Stimulated activated effector memory CD8-positive, alpha-beta T cell treated with anti-CD3 and anti-CD28 coated beads, Interleukin-12 subunit alpha, Interleukin-12 subunit beta, amount 100 ng/mL, for 72 hours (primary cell): ENCODE measurements around the gene IFT74.
A peak's percentile ranks its signal among the peaks of the same experiment; 100 is the strongest.

ENCODE experiments used
- ATAC-seq: fragments of 150-1000 bp; cut with Tn5 transposase; 2 replicates; pipeline ENCODE4 v1.10.0; 2021
- DNase-seq, 2 donors: peaks; one replicate each; pipeline ENCODE4 v3.0.0; 2021 to 2022; ENCODE audit warnings: low spot score in 2 of 2
- H3K27ac Mint-ChIP-seq: one replicate; pipeline ENCODE4 v1.8.0; 2022; ENCODE audit warnings: mild to moderate bottlenecking, mixed read lengths
- H3K36me3 Mint-ChIP-seq: one replicate; pipeline ENCODE4 v1.8.0; 2022; ENCODE audit warnings: mild to moderate bottlenecking, mixed read lengths
- H3K4me1 Mint-ChIP-seq: one replicate; pipeline ENCODE4 v1.8.0; 2022; ENCODE audit warnings: mixed read lengths
- H3K4me3 Mint-ChIP-seq: one replicate; pipeline ENCODE4 v1.8.0; 2022; ENCODE audit warnings: mild to moderate bottlenecking, mixed read lengths
- H3K9me3 Mint-ChIP-seq: one replicate; pipeline ENCODE4 v1.8.0; 2022; ENCODE audit warnings: mixed read lengths

IFT74 gene

DNA sequence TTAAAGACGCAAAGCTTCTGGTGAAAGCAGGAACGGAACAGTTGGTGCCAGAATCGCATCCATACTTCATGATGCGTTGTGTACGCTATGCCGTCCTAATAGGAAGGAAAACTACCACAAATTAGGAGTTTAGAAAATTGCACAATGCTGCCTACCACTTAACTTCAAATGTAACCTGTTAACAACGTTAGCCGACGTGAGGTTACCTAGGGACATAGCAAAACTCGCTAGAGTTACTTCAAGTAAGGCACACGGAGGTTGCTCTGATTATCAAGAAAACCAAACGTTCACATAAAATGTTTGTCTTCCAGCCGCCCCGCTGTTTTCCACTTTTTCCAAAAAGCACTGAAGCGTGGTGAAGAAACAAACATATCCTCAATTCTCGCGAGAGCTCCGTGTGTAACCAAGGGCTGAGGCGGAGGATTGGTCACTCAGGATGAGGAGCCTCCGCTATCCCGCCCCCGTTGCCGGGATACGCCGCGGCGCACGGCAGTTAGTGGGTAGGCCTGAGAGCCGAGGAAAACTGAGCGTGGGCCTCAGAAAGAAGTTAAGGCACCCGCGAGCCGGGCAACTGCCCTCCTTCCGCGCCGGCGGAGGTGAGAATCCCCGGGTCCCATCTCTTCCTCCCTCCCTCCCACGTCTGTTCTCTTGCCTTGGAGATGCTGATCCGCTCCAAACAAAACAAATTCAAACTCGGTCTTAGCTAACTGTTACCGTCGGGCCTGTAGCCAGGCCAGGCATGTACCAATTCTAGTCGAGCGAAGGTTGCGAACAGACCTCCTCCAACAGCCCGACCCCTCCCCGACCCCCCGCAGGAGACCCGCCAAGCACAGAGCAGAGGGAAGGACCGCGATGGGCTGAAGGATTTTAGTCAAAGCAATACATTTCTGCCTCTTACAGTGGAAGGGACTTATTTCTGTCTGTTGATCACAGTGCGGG, at the start of gene IFT74:
Gene IFT74 (plus strand): TSS at position 492 of the 939 bp plus-strand sequence. CDS start 5,556 bp downstream, outside the sequence.
- peak; percentile 77 to 93 for DNase-seq
- Mint-ChIP-seq H3K4me1 (peaks cover 28% of the 10 kb centered on the region), H3K9me3 (no peaks in the 10 kb centered on the region), H3K27ac (peak within 1 kb of the TSS; percentile 94), H3K4me3 (peak within 1 kb of the TSS; percentile 79), H3K36me3 (no peaks in the 10 kb centered on the region)
- peak; percentile 100 for ATAC-seq

- Mint-ChIP-seq H3K4me3 (no peak overlapping the region), H3K4me1 (no peaks in the 10 kb centered on the region), H3K27ac (no peak overlapping the region), H3K9me3 (no peaks in the 10 kb centered on the region), H3K36me3 (peaks cover 100% of the 10 kb centered on the region)
- ATAC-seq (no peak), DNase-seq (no peak)
Observed at GRCh38 chr9:26913138-26913668, 43.0 kb upstream of the IFT74 start.

DNA sequence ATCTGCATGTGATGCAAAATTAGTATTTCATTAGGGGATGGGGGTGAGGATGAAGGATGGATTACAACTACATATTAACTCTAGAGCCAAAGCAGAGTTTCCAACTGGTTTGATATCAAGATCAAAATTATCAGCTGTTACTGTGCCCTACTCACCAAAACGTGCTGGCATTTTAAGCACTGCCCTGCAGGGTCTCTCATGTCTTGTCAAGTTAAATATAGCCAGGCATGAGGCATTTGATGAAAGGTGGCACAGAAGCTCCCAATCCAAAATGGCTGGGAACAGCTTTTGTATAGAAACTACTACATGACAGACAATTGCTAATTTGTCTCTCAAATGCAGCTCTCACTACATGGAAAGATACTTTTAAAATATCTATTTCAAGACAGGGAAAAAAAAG, 36.5 kb upstream of the IFT74 start:
- Mint-ChIP-seq H3K27ac (no peak overlapping the region), H3K4me3 (no peak overlapping the region), H3K4me1 (no peaks in the 10 kb centered on the region), H3K9me3 (no peaks in the 10 kb centered on the region), H3K36me3 (peaks cover 100% of the 10 kb centered on the region)
- ATAC-seq (no peak), DNase-seq (no peak)

DNA sequence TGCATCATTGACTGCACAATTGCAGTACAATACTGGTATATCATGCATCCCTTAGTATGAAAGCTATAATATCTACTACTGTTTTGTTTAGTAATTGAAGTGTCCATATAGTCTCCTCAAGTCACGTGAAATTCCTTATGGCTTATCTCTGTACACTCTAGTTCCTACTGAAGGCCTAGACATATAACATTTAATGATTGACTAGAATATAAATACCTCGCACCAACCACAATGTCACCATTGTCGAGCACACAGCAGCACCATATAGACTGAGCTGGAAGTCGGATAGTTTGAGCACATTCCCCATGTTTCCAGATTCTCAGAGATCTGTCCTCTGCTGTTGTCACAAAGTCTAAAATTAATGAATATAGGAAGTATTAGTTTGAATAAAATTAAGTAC, 30.6 kb upstream of the IFT74 start:
- DNase-seq (no peak), ATAC-seq (no peak)
- no peak overlapping the region for H3K27ac Mint-ChIP-seq
- no peak overlapping the region for H3K4me3 Mint-ChIP-seq
- H3K9me3 Mint-ChIP-seq = no peaks in the 10 kb centered on the region
- peaks cover 100% of the 10 kb centered on the region for H3K36me3 Mint-ChIP-seq
- no peaks in the 10 kb centered on the region for H3K4me1 Mint-ChIP-seq

DNA sequence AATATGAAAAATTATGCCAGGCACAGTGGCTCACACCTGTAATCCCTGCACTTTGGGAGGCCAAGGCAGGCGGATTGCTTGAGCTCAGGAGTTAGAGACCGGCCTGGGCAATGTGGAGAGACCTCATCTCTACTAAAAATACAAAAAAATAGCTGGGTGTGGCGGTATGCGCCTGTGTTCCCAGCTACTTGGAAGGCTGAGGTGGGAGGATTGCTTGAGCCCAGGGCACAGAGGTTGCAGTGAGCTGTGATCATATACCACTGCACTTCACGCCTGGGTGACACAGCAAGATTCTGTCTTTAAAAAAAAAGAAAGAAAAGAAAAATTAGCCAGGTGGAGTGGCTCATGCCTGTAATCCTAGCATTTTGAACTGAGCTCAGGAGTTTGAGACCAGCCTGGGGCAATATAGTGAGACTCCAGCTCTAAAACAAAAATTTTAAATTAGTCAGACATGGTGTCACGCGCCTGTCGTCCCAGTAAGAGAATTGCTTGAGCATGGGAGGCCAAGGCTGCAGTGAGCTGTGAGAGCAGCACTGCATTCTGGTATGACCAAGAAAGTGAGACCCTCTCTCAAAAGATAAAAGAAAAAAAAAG, 27.2 kb upstream of the IFT74 start:
- peaks cover 6% of the 10 kb centered on the region for H3K4me1 Mint-ChIP-seq
- no peak overlapping the region for H3K27ac Mint-ChIP-seq
- ATAC-seq (no peak), DNase-seq (no peak)
- no peaks in the 10 kb centered on the region for H3K9me3 Mint-ChIP-seq
- peaks cover 97% of the 10 kb centered on the region for H3K36me3 Mint-ChIP-seq
- no peak overlapping the region for H3K4me3 Mint-ChIP-seq

DNA sequence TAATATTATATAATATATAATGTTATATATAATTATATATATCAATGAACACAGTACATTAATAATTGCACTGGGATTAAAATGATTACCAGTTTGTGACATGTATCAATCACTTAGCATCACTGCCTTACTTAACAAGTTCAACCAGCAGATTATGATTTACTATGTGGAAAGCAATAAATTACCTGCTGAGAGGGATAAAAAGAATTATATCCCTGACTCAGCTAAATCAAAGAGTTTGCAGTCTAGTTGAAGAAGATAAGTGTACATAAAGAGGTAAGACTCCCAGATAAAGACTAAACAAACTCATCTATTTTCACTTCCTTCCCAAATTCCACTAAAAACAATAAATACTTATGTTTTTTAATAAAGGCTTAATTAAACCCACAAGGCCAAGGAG, 20.4 kb upstream of the IFT74 start:
- Mint-ChIP-seq H3K9me3 (peaks cover 10% of the 10 kb centered on the region), H3K4me3 (no peak overlapping the region), H3K4me1 (peaks cover 44% of the 10 kb centered on the region)

GRCh38 chr9:26937816-26938371, 18.3 kb upstream of the IFT74 start:
- Mint-ChIP-seq H3K27ac (peak overlapping the region; percentile 76), H3K36me3 (peaks cover 55% of the 10 kb centered on the region), H3K4me3 (no peak overlapping the region), H3K4me1 (peaks cover 53% of the 10 kb centered on the region), H3K9me3 (peaks cover 10% of the 10 kb centered on the region)
- ATAC-seq = no peak
- DNase-seq = no peak

More for the DNA sequence above, 20.4 kb upstream of the IFT74 start:
- DNase-seq (no peak), ATAC-seq (no peak)
- Mint-ChIP-seq H3K27ac (peak overlapping the region; percentile 12), H3K36me3 (peaks cover 62% of the 10 kb centered on the region)

DNA sequence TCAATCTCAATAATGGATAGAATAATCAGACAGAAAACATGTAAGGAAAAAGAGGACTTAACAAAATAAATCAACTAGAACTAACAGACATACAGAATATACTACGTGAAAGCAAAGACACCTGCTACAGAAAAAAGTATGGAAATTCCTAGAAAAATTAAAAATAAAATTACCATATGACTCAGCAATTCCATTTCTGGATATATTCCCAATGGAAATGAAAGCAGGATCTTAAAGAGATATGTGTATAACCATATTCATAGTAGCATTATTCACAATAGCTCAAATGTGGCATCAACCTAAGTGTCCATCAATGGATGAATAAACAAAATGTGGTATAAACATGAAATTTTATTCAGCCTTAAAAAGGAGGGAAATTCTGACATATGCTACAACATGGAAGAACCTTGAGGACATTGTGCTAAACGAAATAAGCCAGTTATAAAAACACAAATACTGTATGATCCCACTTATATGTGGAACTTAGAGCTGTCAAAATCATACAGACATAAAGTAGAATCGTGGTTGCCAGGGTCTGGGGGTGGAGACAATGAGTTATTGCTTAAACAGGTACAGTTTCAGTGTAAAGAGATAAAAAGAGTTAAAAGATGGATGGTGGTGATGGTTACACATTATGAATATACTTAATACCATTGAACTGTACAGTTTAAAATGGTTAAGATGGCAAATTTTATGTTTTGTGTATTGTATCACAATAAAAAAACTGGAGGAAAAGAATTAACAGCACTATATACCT, 16.1 kb upstream of the IFT74 start:
- H3K27ac Mint-ChIP-seq = peak overlapping the region; percentile 77
- H3K36me3 Mint-ChIP-seq = peaks cover 45% of the 10 kb centered on the region
- DNase-seq = no peak
- peaks cover 10% of the 10 kb centered on the region for H3K9me3 Mint-ChIP-seq
- ATAC-seq = peak; percentile 46
- peak overlapping the region; percentile 11 for H3K4me3 Mint-ChIP-seq
- peaks cover 60% of the 10 kb centered on the region for H3K4me1 Mint-ChIP-seq

- Mint-ChIP-seq H3K4me1 (peaks cover 64% of the 10 kb centered on the region), H3K27ac (peak overlapping the region; percentile 77), H3K9me3 (peaks cover 10% of the 10 kb centered on the region), H3K4me3 (peak overlapping the region; percentile 11), H3K36me3 (peaks cover 45% of the 10 kb centered on the region)
- ATAC-seq (no peak), DNase-seq (no peak)
Observed at GRCh38 chr9:26940779-26941178, 15.4 kb upstream of the IFT74 start.

DNA sequence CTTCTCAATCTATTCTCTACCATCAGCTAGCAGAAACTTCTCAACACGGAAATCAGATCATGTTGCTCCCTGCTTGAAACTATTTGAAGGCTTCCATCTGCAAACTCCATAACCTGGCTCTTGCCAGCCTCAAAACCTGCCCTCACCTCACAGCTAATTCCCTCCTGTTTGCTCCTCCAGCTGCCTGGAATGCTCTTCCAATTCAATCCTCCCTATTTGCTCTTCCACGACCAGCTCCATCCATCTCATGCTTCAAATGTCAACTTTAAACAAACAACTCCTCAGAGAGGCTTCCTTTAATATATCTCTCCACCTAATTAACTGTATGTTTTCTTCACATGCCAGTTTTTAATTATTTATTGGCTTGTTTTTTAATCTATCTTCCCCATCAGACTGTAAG, 10.6 kb upstream of the IFT74 start:
- Mint-ChIP-seq H3K36me3 (peaks cover 27% of the 10 kb centered on the region), H3K9me3 (no peaks in the 10 kb centered on the region), H3K27ac (peak overlapping the region; percentile 99), H3K4me3 (peak overlapping the region; percentile 83), H3K4me1 (peaks cover 43% of the 10 kb centered on the region)
- ATAC-seq = no peak
- no peak for DNase-seq

GRCh38 chr9:26946753-26947727, 9.2 kb upstream of the IFT74 start, which contains the start of gene PLAA:
Gene PLAA, minus strand, starts transcription at chr9:26947242. Its CDS starts 197 bp downstream, at chr9:26947045.
- ATAC-seq (peak; percentile 99), DNase-seq (peak; percentile 73 to 91)
- Mint-ChIP-seq H3K27ac (peak within 1 kb of the TSS; percentile 99), H3K36me3 (peaks cover 19% of the 10 kb centered on the region), H3K9me3 (no peaks in the 10 kb centered on the region), H3K4me3 (peak within 1 kb of the TSS; percentile 83), H3K4me1 (peaks cover 29% of the 10 kb centered on the region)

DNA sequence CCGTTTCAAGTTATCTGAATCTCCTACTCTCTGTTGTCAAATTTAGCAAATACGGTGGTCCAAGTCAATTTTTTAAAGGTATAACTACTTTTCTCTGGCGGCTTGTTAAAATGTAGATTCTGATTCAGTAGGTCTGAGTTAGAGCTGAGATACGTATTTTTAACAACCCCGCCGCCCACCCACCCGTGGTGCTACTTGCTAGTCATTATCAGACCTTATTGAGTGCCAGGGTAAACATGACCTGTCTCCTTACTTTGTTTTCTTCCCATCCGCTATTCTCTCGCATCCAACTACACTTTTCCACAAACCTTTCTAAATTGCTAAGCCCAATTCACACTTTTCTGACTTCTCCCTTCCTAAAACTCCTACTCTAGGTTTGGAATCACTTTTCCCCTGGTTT, 8.5 kb upstream of the IFT74 start:
- H3K4me1 Mint-ChIP-seq = peaks cover 25% of the 10 kb centered on the region
- peak overlapping the region; percentile 99 for H3K27ac Mint-ChIP-seq
- DNase-seq = no peak
- ATAC-seq = peak; percentile 46
- H3K4me3 Mint-ChIP-seq = peak overlapping the region; percentile 83
- H3K36me3 Mint-ChIP-seq = peaks cover 15% of the 10 kb centered on the region
- no peaks in the 10 kb centered on the region for H3K9me3 Mint-ChIP-seq

GRCh38 chr9:26949637-26950069, 6.6 kb upstream of the IFT74 start:
- Mint-ChIP-seq H3K27ac (no peak overlapping the region), H3K4me1 (peaks cover 28% of the 10 kb centered on the region), H3K4me3 (no peak overlapping the region), H3K9me3 (no peaks in the 10 kb centered on the region), H3K36me3 (peaks cover 6% of the 10 kb centered on the region)
- ATAC-seq = no peak
- DNase-seq = no peak

- H3K27ac Mint-ChIP-seq = no peak overlapping the region
- H3K4me1 Mint-ChIP-seq = peaks cover 29% of the 10 kb centered on the region
- H3K9me3 Mint-ChIP-seq = no peaks in the 10 kb centered on the region
- H3K4me3 Mint-ChIP-seq = no peak overlapping the region
- no peak for ATAC-seq
- peaks cover 6% of the 10 kb centered on the region for H3K36me3 Mint-ChIP-seq
- no peak for DNase-seq
Observed at GRCh38 chr9:26950521-26950920, 5.7 kb upstream of the IFT74 start.
